ENCODE measurements around the gene RFX2. TPM values are rescaled to one million over a fixed set of nuclear protein-coding genes. Genes with fewer than 3 reads are reported as not detected.

The RFX2 gene
- total RNA-seq, 1 donor from 2014 or later = 3.2 TPM

DNA sequence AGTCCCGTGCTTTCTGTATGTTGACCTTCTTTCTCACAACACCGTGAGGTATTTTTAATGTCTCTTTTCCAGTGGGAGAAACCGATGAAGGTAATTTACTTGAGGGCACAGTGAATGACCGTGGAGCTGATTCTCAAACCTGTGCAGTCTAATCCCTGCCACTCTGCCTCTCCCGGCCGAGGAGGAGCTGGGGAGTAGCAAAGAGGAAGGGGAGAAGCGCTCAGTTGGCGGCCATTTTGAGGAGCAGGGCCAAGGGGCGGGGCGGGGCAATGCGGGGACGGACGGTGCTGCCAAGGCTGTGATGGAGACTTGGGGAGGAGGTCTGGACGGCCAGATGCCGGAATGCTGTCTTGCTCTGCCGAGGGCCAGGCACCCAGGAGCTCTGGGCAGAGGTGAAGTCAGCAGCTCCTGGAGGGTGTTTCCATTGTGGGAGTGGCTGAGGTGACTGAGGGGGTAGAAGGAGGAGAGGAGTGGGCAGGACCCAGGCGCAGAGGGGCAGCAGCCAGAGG, 120.0 kb downstream of the RFX2 start:
- DNase-seq (ENCODE audit: low read depth) (no peak), FAIRE-seq (no peak)
- no peaks in the 10 kb centered on the region for H3K27me3 ChIP-seq (ENCODE audit: insufficient read depth, low read length)
- no peak overlapping the region for H3K9ac ChIP-seq (ENCODE audit: low read length)
- no peak overlapping the region for H3K4me3 ChIP-seq (ENCODE audit: insufficient read depth, low read depth, low read length)
- Mint-ChIP-seq H3K9me3 (ENCODE audit: unreplicated experiment) (no peaks in the 10 kb centered on the region), H3K27me3 (ENCODE audit: low read depth, unreplicated experiment) (peaks cover 5% of the 10 kb centered on the region), H3K36me3 (ENCODE audit: low read depth, unreplicated experiment) (no peaks in the 10 kb centered on the region), H3K4me3 (ENCODE audit: unreplicated experiment) (no peak overlapping the region), H3K27ac (ENCODE audit: unreplicated experiment) (no peak overlapping the region), H3K4me1 (ENCODE audit: low read depth, unreplicated experiment) (peaks cover 7% of the 10 kb centered on the region)
- no peaks in the 10 kb centered on the region for H4K20me1 ChIP-seq (ENCODE audit: insufficient read depth, low read length)
- peaks cover 10% of the 10 kb centered on the region for H3K4me1 ChIP-seq (ENCODE audit: insufficient read depth, low read length)
- H3K9me3 ChIP-seq (ENCODE audit: insufficient read depth, low read depth, low read length) = no peaks in the 10 kb centered on the region
- H3K27ac ChIP-seq (ENCODE audit: low read depth, low read length) = no peak overlapping the region
- H2AFZ ChIP-seq (ENCODE audit: low read depth, low read length) = no peak overlapping the region
- H3K79me2 ChIP-seq (ENCODE audit: insufficient read depth, low read length) = no peaks in the 10 kb centered on the region
- H3K4me2 ChIP-seq (ENCODE audit: low read length) = no peak overlapping the region
- no peaks in the 10 kb centered on the region for H3K36me3 ChIP-seq (ENCODE audit: insufficient read depth, low read length)
- TF ChIP-seq CTCF (IDR thresholded peaks at IDR 0.05; ENCODE audit: insufficient read depth, low read depth, low read length) = no peak
- no peak for TF ChIP-seq EZH2 (IDR thresholded peaks at IDR 0.05; ENCODE audit: insufficient read depth, low read length)

DNA sequence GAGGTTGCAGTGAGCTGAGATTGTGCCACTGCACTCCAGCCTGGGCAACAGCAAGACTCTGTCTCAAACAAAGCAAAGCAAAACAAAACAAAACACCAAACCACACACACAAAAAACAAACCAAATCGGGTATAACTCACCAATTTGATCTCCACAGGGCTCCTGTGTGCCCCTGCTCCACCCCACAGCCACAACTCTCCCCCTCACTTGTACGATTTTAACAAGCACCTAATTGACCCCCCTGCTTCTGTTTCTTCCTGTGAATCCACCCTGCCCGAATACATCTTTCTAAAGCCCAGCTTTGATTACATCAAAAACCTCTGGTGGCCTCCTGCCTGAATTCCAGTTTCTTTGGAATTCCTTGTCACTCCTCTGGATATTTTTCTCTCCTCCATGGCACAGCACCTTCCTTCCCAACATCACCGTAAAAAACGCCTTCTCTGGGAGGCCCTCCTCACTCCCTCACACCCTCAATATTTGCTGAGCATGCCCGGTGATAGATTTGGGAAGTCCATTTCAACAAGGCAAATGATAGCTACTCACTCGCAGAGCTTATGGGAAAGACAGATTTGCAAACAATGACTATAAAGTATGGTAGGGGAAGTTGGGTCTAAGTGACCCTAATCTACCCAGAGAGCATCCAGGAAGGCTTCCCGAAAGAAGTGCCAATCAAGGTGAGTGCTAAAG, 120.8 kb downstream of the RFX2 start:
- Histone ChIP-seq H4K20me1 (ENCODE audit: insufficient read depth, low read length) (no peaks in the 10 kb centered on the region), H2AFZ (ENCODE audit: low read depth, low read length) (no peak overlapping the region), H3K27me3 (ENCODE audit: insufficient read depth, low read length) (no peaks in the 10 kb centered on the region), H3K4me3 (ENCODE audit: insufficient read depth, low read depth, low read length) (no peak overlapping the region), H3K9ac (ENCODE audit: low read length) (no peak overlapping the region), H3K27ac (ENCODE audit: low read depth, low read length) (no peak overlapping the region), H3K4me2 (ENCODE audit: low read length) (no peak overlapping the region), H3K9me3 (ENCODE audit: insufficient read depth, low read depth, low read length) (no peaks in the 10 kb centered on the region), H3K4me1 (ENCODE audit: insufficient read depth, low read length) (peaks cover 15% of the 10 kb centered on the region), H3K79me2 (ENCODE audit: insufficient read depth, low read length) (no peaks in the 10 kb centered on the region), H3K36me3 (ENCODE audit: insufficient read depth, low read length) (no peaks in the 10 kb centered on the region)
- peaks cover 5% of the 10 kb centered on the region for H3K27me3 Mint-ChIP-seq (ENCODE audit: low read depth, unreplicated experiment)
- no peaks in the 10 kb centered on the region for H3K36me3 Mint-ChIP-seq (ENCODE audit: low read depth, unreplicated experiment)
- no peak overlapping the region for H3K27ac Mint-ChIP-seq (ENCODE audit: unreplicated experiment)
- TF ChIP-seq EZH2 (IDR thresholded peaks at IDR 0.05; ENCODE audit: insufficient read depth, low read length) (no peak), CTCF (IDR thresholded peaks at IDR 0.05; ENCODE audit: insufficient read depth, low read depth, low read length) (no peak)
- peaks cover 11% of the 10 kb centered on the region for H3K4me1 Mint-ChIP-seq (ENCODE audit: low read depth, unreplicated experiment)
- DNase-seq (ENCODE audit: low read depth) (no peak), FAIRE-seq (no peak)
- no peak overlapping the region for H3K4me3 Mint-ChIP-seq (ENCODE audit: unreplicated experiment)
- no peaks in the 10 kb centered on the region for H3K9me3 Mint-ChIP-seq (ENCODE audit: unreplicated experiment)
